KMS-11 (cell line): ENCODE results near the gene NREP.

Source experiments
- H2AFZ ChIP-seq: fragments of 200-600 bp; sonication (generic); 2 replicates; pipeline ENCODE4 v1.6.1; 2016; ENCODE audit warnings: antibody characterized with exemption, mixed run types, low read depth
- H3K27ac ChIP-seq: fragments of 200-600 bp; sonication (generic); 2 replicates; pipeline ENCODE4 v1.6.1; 2016; ENCODE audit warnings: mild to moderate bottlenecking, mixed run types
- H3K27me3 ChIP-seq: fragments of 200-600 bp; sonication (generic); 2 replicates; pipeline ENCODE4 v1.6.1; 2017; ENCODE audit warnings: mild to moderate bottlenecking, low read depth, mixed run types, moderate library complexity; ENCODE audit not compliant: insufficient read depth
- H3K36me3 ChIP-seq: fragments of 200-600 bp; sonication (generic); 2 replicates; pipeline ENCODE4 v1.6.1; 2017; ENCODE audit warnings: mild to moderate bottlenecking, mixed run types; ENCODE audit not compliant: insufficient read depth
- H3K4me1 ChIP-seq: fragments of 200-600 bp; sonication (generic); 2 replicates; pipeline ENCODE4 v1.6.1; 2016; ENCODE audit warnings: mild to moderate bottlenecking, low read depth, mixed run types; ENCODE audit not compliant: poor library complexity, severe bottlenecking
- H3K4me2 ChIP-seq: fragments of 200-600 bp; sonication (generic); 2 replicates; pipeline ENCODE4 v1.7.0; 2016; ENCODE audit warnings: mild to moderate bottlenecking, mixed run types
- H3K4me3 ChIP-seq: fragments of 200-600 bp; sonication (generic); IDR thresholded peaks from 2 replicates; pipeline ENCODE4 v1.6.1; 2017; ENCODE audit warnings: low read depth, low read length, mixed read lengths; ENCODE audit not compliant: insufficient read depth
- H3K79me2 ChIP-seq: fragments of 200-600 bp; sonication (generic); 2 replicates; pipeline ENCODE4 v1.6.1; 2016; ENCODE audit warnings: low read depth, mixed run types; ENCODE audit not compliant: insufficient read depth
- H3K9ac ChIP-seq: fragments of 200-600 bp; sonication (generic); 2 replicates; pipeline ENCODE4 v1.6.1; 2016; ENCODE audit warnings: mild to moderate bottlenecking, mixed run types
- H4K20me1 ChIP-seq: fragments of 200-600 bp; sonication (generic); 2 replicates; pipeline ENCODE4 v1.6.1; 2016; ENCODE audit warnings: mild to moderate bottlenecking, mixed run types; ENCODE audit not compliant: insufficient read depth
- CTCF ChIP-seq: fragments of 200-600 bp; sonication (generic); conservative IDR thresholded peaks from 2 replicates; pipeline ENCODE4 v1.6.1; 2017; ENCODE audit warnings: low read depth, mild to moderate bottlenecking, antibody characterized with exemption, low read length, moderate library complexity, mixed read lengths

NREP gene

GRCh38 chr5:111691508-111691907 is 65.5 kb downstream of the NREP start:
- no peak overlapping the region for H2AFZ ChIP-seq
- no peak for TF ChIP-seq CTCF
- H3K4me1 ChIP-seq, result no peaks in the 10 kb centered on the region
- H3K27me3 ChIP-seq, result no peaks in the 10 kb centered on the region
- no peak overlapping the region for H3K4me2 ChIP-seq
- no peaks in the 10 kb centered on the region for H3K36me3 ChIP-seq
- H3K79me2 ChIP-seq, result no peaks in the 10 kb centered on the region
- no peaks in the 10 kb centered on the region for H4K20me1 ChIP-seq
- H3K27ac ChIP-seq, result no peak overlapping the region
- no peak overlapping the region for H3K9ac ChIP-seq
- no peak overlapping the region for H3K4me3 ChIP-seq

DNA sequence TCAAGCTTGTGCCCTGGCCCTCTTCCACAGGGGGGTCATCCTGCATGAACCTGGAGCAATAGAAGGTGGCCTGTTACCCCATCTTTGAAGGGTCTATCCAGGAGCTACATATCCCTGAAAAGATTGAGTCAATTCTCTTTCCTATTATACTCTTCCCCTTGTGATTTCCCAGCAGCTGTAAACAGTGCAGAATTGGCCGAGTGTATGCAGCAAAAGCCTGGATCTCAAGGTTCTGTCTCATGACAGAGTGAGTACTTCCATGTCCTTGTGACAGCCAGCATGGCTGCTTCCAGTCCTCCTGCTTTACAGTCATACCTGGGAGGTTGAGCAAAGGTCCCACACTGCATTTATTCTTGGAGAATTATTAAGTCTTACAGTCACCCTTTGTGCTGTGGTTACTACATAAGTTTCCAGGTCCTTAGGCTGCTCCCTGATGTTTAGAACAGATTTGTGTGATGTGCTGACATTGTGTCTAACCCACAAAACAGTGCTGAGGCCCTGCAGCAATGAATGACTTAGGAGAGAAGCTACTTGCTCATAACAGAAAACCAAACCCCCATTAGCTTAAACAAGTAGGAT is 67.5 kb downstream of the NREP start:
- no peaks in the 10 kb centered on the region for H3K79me2 ChIP-seq
- TF ChIP-seq CTCF, result no peak
- no peak overlapping the region for H3K27ac ChIP-seq
- H3K4me2 ChIP-seq, result no peak overlapping the region
- no peaks in the 10 kb centered on the region for H4K20me1 ChIP-seq
- no peaks in the 10 kb centered on the region for H3K4me1 ChIP-seq
- H3K27me3 ChIP-seq, result no peaks in the 10 kb centered on the region
- H3K9ac ChIP-seq, result no peak overlapping the region
- no peak overlapping the region for H3K4me3 ChIP-seq
- H2AFZ ChIP-seq, result no peak overlapping the region
- no peaks in the 10 kb centered on the region for H3K36me3 ChIP-seq

- no peak overlapping the region for H3K4me2 ChIP-seq
Measured at GRCh38 chr5:111685969-111686368, 71.0 kb downstream of the NREP start.

DNA sequence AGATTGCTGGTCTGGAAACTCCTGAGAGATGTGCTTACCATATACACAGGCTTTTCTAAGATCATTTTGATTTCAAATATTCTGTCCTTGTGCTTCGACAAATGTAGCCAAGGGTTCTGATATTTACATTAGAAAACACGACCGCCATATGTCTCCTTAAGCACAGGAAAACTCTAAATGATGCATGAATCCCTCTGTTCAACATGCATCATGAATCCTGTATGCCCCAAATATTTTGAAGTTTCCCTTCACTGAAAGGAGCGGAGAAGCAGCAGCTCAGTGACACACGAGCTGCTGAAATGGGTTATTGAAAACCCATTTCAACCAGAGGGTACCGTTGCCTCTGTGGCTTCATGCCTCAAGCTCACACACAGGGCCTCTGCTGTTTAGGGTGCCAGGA is 74.4 kb downstream of the NREP start:
- Histone ChIP-seq H3K27ac (no peak overlapping the region), H3K9ac (no peak overlapping the region), H3K4me3 (no peak overlapping the region), H3K79me2 (no peaks in the 10 kb centered on the region), H3K36me3 (no peaks in the 10 kb centered on the region), H3K4me1 (no peaks in the 10 kb centered on the region), H3K4me2 (no peak overlapping the region), H4K20me1 (no peaks in the 10 kb centered on the region), H2AFZ (no peak overlapping the region), H3K27me3 (no peaks in the 10 kb centered on the region)
- no peak for TF ChIP-seq CTCF

More at GRCh38 chr5:111685969-111686368, 71.0 kb downstream of the NREP start:
- Histone ChIP-seq H2AFZ (no peak overlapping the region), H3K27ac (no peak overlapping the region), H3K36me3 (no peaks in the 10 kb centered on the region), H3K79me2 (no peaks in the 10 kb centered on the region), H3K27me3 (no peaks in the 10 kb centered on the region), H3K9ac (no peak overlapping the region), H4K20me1 (no peaks in the 10 kb centered on the region), H3K4me3 (no peak overlapping the region), H3K4me1 (no peaks in the 10 kb centered on the region)
- TF ChIP-seq CTCF, result no peak

GRCh38 chr5:111682121-111682520 is 74.9 kb downstream of the NREP start:
- Histone ChIP-seq H3K4me1 (no peaks in the 10 kb centered on the region), H3K27ac (no peak overlapping the region), H3K4me3 (no peak overlapping the region), H3K36me3 (no peaks in the 10 kb centered on the region), H3K27me3 (no peaks in the 10 kb centered on the region), H2AFZ (no peak overlapping the region), H4K20me1 (no peaks in the 10 kb centered on the region), H3K4me2 (no peak overlapping the region), H3K9ac (no peak overlapping the region), H3K79me2 (no peaks in the 10 kb centered on the region)
- TF ChIP-seq CTCF, result no peak
